Gastrocnemius medialis (tissue), 4 donors: ENCODE measurements around the gene GFRA1. TPM values are rescaled to one million over a fixed set of nuclear protein-coding genes. Genes with fewer than 3 reads are reported as not detected.

ENCODE experiments used
- ATAC-seq, 2 donors: fragments of 150-250 bp; one replicate each; pipeline ENCODE4 v1.9.1; 2016
- DNase-seq, 2 donors: peaks; one replicate each; pipeline ENCODE4 v3.0.0-alpha.2; 2019
- H3K27ac ChIP-seq, 4 donors: fragments of 200-600 bp; sonication (generic); 1 replicate in 1 of 4; 2 replicates in 3 of 4; pipeline ENCODE4 v1.5.1; 2016 to 2018; ENCODE audit warnings: mild to moderate bottlenecking in 2 of 4, moderate library complexity in 1 of 4
- H3K27me3 ChIP-seq, 3 donors: fragments of 200-600 bp; sonication (generic) in 2 of 3; 1 replicate in 1 of 3; 2 replicates in 2 of 3; pipeline versions ENCODE4 v1.5.1 to v1.6.0; 2016 to 2019; ENCODE audit warnings: mild to moderate bottlenecking in 1 of 3, moderate library complexity in 1 of 3
- H3K36me3 ChIP-seq, 2 donors: fragments of 200-600 bp; sonication (generic) in 1 of 2; one replicate each; pipeline ENCODE4 v1.5.1; 2017 to 2018
- H3K4me1 ChIP-seq, 2 donors: fragments of 200-600 bp; sonication (generic) in 1 of 2; one replicate each; pipeline ENCODE4 v1.5.1; 2016 to 2017; ENCODE audit warnings: mild to moderate bottlenecking in 2 of 2
- H3K4me3 ChIP-seq, 4 donors: fragments of 200-600 bp; sonication (generic) in 3 of 4; 1 replicate in 1 of 4; 2 replicates in 3 of 4; pipeline ENCODE4 v1.5.1; 2016 to 2019; ENCODE audit warnings: mild to moderate bottlenecking in 2 of 4
- H3K9me3 ChIP-seq, 3 donors: fragments of 200-600 bp; sonication (generic) in 2 of 3; 1 replicate in 1 of 3; 2 replicates in 2 of 3; pipeline ENCODE4 v1.5.1; 2016 to 2019
- CTCF ChIP-seq, 5 experiments: fragments of 450-650 bp in 3 of 5; fragments of 200-600 bp in 2 of 5; sonication (generic) in 2 of 5; IDR thresholded peaks in 4 of 5; conservative IDR thresholded peaks in 1 of 5; 1 replicate in 4 of 5; 2 replicates in 1 of 5; pipeline ENCODE4 v1.5.1; 2016 to 2019; ENCODE audit warnings: antibody characterized with exemption in 5 of 5, mild to moderate bottlenecking in 3 of 5, moderate library complexity in 3 of 5
- POLR2A ChIP-seq, 2 donors: fragments of 450-650 bp; IDR thresholded peaks; one replicate each; pipeline ENCODE4 v1.6.1; 2017; ENCODE audit warnings: antibody characterized with exemption in 2 of 2, mild to moderate bottlenecking in 2 of 2, moderate library complexity in 2 of 2
- in situ Hi-C, 4 donors: fragments of 200-750 bp; cut with MboI; loops; one replicate each; pipeline versions ENCODE4 v1.15.0 to v1.8.0; 2017; ENCODE audit warnings: low sequenced_read_pairs in 4 of 4
- intact Hi-C: fragments of 100-400 bp; cut with DNase I; formaldehyde crosslinking; loops from one replicate; pipeline ENCODE4 v1.15.1; 2023; ENCODE audit warnings: low total_unique reads
- total RNA-seq, 4 donors: library from RNA; depleted of rRNA; stranded (reverse); fragments of >200 nt; gene quantifications; one replicate each; pipeline versions ENCODE4 v1.1.0 to v1.2.3, GENCODE V29; 2016

The GFRA1 gene
- total RNA-seq, 4 donors from 2014 or later = 21.2 to 34.2 (median 25.2) TPM

GRCh38 chr10:116257785-116258184, 15.2 kb downstream of the GFRA1 start:
- in situ Hi-C loops = no loop called here
- Histone ChIP-seq H3K9me3 (no peaks in the 10 kb centered on the region), H3K4me3 (no peak overlapping the region), H3K36me3 (no peaks in the 10 kb centered on the region), H3K27me3 (no peaks in the 10 kb centered on the region), H3K27ac (no peak overlapping the region), H3K4me1 (no peaks in the 10 kb centered on the region)
- DNase-seq = no peak
- intact Hi-C loops = no loop called here
- no peak for ATAC-seq
- no peak for TF ChIP-seq CTCF (IDR thresholded peaks at IDR 0.05 in 4 of 5, conservative IDR thresholded peaks at IDR 0.05 in 1 of 5)
- TF ChIP-seq POLR2A (IDR thresholded peaks at IDR 0.05) = no peak

- TF ChIP-seq CTCF (IDR thresholded peaks at IDR 0.05 in 4 of 5, conservative IDR thresholded peaks at IDR 0.05 in 1 of 5) (no peak), POLR2A (IDR thresholded peaks at IDR 0.05) (no peak)
- Histone ChIP-seq H3K4me1 (no peaks in the 10 kb centered on the region), H3K9me3 (no peaks in the 10 kb centered on the region), H3K27ac (no peak overlapping the region), H3K4me3 (no peak overlapping the region), H3K27me3 (no peaks in the 10 kb centered on the region), H3K36me3 (no peaks in the 10 kb centered on the region)
- in situ Hi-C loops (no loop called here), intact Hi-C loops (no loop called here)
- DNase-seq = no peak
- no peak for ATAC-seq
Measured at GRCh38 chr10:116256752-116257259, 16.2 kb downstream of the GFRA1 start.

GRCh38 chr10:116255886-116256751, 16.9 kb downstream of the GFRA1 start:
- DNase-seq (no peak), ATAC-seq (no peak)
- no peaks in the 10 kb centered on the region for H3K4me1 ChIP-seq
- H3K27ac ChIP-seq = no peak overlapping the region
- no peak for TF ChIP-seq CTCF (IDR thresholded peaks at IDR 0.05 in 4 of 5, conservative IDR thresholded peaks at IDR 0.05 in 1 of 5)
- TF ChIP-seq POLR2A (IDR thresholded peaks at IDR 0.05) = no peak
- intact Hi-C loops (no loop called here), in situ Hi-C loops (no loop called here)
- no peaks in the 10 kb centered on the region for H3K27me3 ChIP-seq
- no peaks in the 10 kb centered on the region for H3K9me3 ChIP-seq
- H3K4me3 ChIP-seq = no peak overlapping the region
- H3K36me3 ChIP-seq = no peaks in the 10 kb centered on the region

- Histone ChIP-seq H3K9me3 (no peaks in the 10 kb centered on the region), H3K27me3 (no peaks in the 10 kb centered on the region), H3K27ac (no peak overlapping the region), H3K4me1 (no peaks in the 10 kb centered on the region), H3K4me3 (no peak overlapping the region), H3K36me3 (no peaks in the 10 kb centered on the region)
- intact Hi-C loops (no loop called here), in situ Hi-C loops (no loop called here)
- no peak for ATAC-seq
- TF ChIP-seq POLR2A (IDR thresholded peaks at IDR 0.05) = no peak
- no peak for TF ChIP-seq CTCF (IDR thresholded peaks at IDR 0.05 in 4 of 5, conservative IDR thresholded peaks at IDR 0.05 in 1 of 5)
- DNase-seq = no peak
Measured at GRCh38 chr10:116254422-116255155, 18.4 kb downstream of the GFRA1 start.
